HepG2 (cell line): Measurements from ENCODE around the gene PITHD1. TPM values are rescaled to one million over a fixed set of nuclear protein-coding genes. Genes with fewer than 3 reads are reported as not detected.
A peak's percentile ranks its signal among the peaks of the same experiment; 100 is the strongest.

Experiments
- ATAD3A ChIP-seq: sonication (generic); formaldehyde crosslinking; IDR thresholded peaks from 2 replicates; pipeline ENCODE4 v1.4.0; 2020; ENCODE audit warnings: missing genetic modification reagents
- FIP1L1 ChIP-seq: fragments of 200-400 bp; formaldehyde crosslinking; IDR thresholded peaks from 2 replicates; pipeline ENCODE4 v1.6.1; 2018; ENCODE audit warnings: low read depth, mild to moderate bottlenecking, low read length, moderate library complexity, borderline replicate concordance; ENCODE audit not compliant: insufficient read depth
- HNRNPLL ChIP-seq: fragments of 200-400 bp; formaldehyde crosslinking; IDR thresholded peaks from 2 replicates; pipeline ENCODE4 v1.6.1; 2017; ENCODE audit warnings: mild to moderate bottlenecking, low read depth, low read length; ENCODE audit not compliant: poor library complexity, severe bottlenecking
- JARID2 ChIP-seq: sonication (generic); formaldehyde crosslinking; IDR thresholded peaks from 2 replicates; pipeline ENCODE4 v1.8.1; 2023; ENCODE audit warnings: missing genetic modification reagents, inconsistent platforms; ENCODE audit not compliant: insufficient replicate concordance
- NR2F1 ChIP-seq, 2 experiments: fragments of 450-650 bp in 1 of 2; formaldehyde crosslinking in 1 of 2; IDR thresholded peaks; 2 replicates each; pipeline versions ENCODE4 v1.5.0 to v1.6.1; 2016 to 2020; ENCODE audit warnings: mild to moderate bottlenecking in 1 of 2, missing compliant biosample characterization in 1 of 2, missing genetic modification reagents in 1 of 2, moderate library complexity in 1 of 2
- ZNF121 ChIP-seq: sonication (generic); formaldehyde crosslinking; IDR thresholded peaks from 2 replicates; pipeline ENCODE4 v1.5.0; 2020; ENCODE audit warnings: mild to moderate bottlenecking, missing genetic modification reagents
- ZNF552 ChIP-seq: sonication (generic); formaldehyde crosslinking; IDR thresholded peaks from 2 replicates; pipeline ENCODE4 v1.9.0; 2022; ENCODE audit warnings: missing genetic modification reagents, mild to moderate bottlenecking, borderline replicate concordance
- ZNF75D ChIP-seq: sonication (generic); formaldehyde crosslinking; IDR thresholded peaks from 2 replicates; pipeline ENCODE4 v1.8.1; 2023; ENCODE audit warnings: missing genetic modification reagents, mild to moderate bottlenecking, borderline replicate concordance
- polyA plus RNA-seq, 8 experiments: library from polyadenylated mRNA; depleted of rRNA in 3 of 8; stranded (reverse) in 7 of 8; unstranded in 1 of 8; fragments of >200 nt; fragmentation: Illumina TruSeq in 4 of 8; extraction: Trizol in 4 of 8; gene quantifications; 2 replicates each; pipeline versions ENCODE4 v1.2.1 to v1.2.3, GENCODE V29; 2011 to 2016; ENCODE audit warnings: low read depth in 4 of 8, missing spikeins in 1 of 8, mixed read lengths in 1 of 8; ENCODE audit not compliant: insufficient read depth in 1 of 8
- total RNA-seq, 5 experiments: library from RNA; depleted of rRNA; stranded (reverse); fragments of >200 nt; fragmentation: Illumina TruSeq; extraction: Trizol; gene quantifications; 2 replicates each; pipeline ENCODE4 v1.2.3, GENCODE V29; 2016; ENCODE audit warnings: low read depth in 1 of 5
- TF ChIP-seq, protein P1 (sequence below): sonication (generic); formaldehyde crosslinking; IDR thresholded peaks from 2 replicates; pipeline ENCODE4 v1.4.0; 2020; ENCODE audit warnings: mild to moderate bottlenecking, missing genetic modification reagents
- TF ChIP-seq, protein P2 (sequence below): sonication (generic); formaldehyde crosslinking; IDR thresholded peaks from 2 replicates; pipeline ENCODE4 v1.4.0; 2020; ENCODE audit warnings: missing genetic modification reagents
- TF ChIP-seq, protein P3 (sequence below): sonication (generic); formaldehyde crosslinking; IDR thresholded peaks from 2 replicates; pipeline ENCODE4 v1.8.0; 2022; ENCODE audit warnings: mild to moderate bottlenecking, missing genetic modification reagents, moderate library complexity
- TF ChIP-seq, protein P4 (sequence below): sonication (generic); formaldehyde crosslinking; IDR thresholded peaks from 2 replicates; pipeline ENCODE4 v1.8.1; 2023; ENCODE audit warnings: mild to moderate bottlenecking, missing genetic modification reagents

PITHD1 gene
- total and polyA plus RNA-seq, 2 of the 13 experiments (the other 11 are each of a cell fraction or from before 2014, with no cell fraction given), result 28.0 to 37.3 TPM

DNA sequence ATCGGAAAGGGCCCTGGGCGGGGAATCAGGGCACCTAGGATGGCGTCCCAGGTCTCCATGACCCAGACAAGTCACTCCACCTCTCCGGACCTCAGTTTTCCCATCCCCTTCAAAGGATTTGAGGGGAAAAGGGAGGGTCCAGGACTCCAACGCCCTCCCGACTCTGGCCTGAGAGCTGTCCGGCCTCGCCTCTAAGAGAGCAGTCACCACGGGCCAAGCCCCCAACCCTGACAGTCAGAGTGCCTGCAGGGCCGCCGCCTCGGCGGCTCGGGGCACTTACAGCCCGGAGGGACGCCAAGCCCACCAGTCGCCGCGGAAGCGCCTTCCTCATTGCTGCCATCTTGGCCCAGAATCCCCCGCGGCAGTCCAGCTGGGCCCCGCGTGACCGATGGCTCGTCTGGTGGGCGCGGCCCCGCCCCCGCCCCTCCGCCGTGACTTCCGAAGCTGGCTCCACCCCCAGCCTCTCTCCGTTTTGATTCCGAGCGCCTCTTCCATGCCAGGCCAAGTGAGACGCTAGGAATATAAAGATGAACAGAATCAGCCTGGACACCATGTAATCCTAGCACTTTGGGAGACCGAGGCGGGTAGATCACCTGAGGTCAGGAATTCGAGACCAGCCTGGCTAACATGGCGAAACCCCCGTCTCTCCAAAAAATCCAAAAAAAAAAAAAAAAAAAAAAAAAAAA is 47.0 kb downstream of the PITHD1 start, which contains the start of gene HMGCL (continued):
- TF ChIP-seq NR2F1 (CRISPR knock-in tag; IDR thresholded peaks at IDR 0.05) (no peak), JARID2 (peak; percentile 54), HNRNPLL (peak; percentile 38), ZNF121 (CRISPR knock-in tag) (no peak), ZNF75D (CRISPR knock-in tag) (no peak), ZNF552 (CRISPR knock-in tag) (peak; percentile 82; the same call in 1 of the 2 replicates), ATAD3A (CRISPR knock-in tag) (no peak), FIP1L1 (no peak)
- TF ChIP-seq, protein P1, sequence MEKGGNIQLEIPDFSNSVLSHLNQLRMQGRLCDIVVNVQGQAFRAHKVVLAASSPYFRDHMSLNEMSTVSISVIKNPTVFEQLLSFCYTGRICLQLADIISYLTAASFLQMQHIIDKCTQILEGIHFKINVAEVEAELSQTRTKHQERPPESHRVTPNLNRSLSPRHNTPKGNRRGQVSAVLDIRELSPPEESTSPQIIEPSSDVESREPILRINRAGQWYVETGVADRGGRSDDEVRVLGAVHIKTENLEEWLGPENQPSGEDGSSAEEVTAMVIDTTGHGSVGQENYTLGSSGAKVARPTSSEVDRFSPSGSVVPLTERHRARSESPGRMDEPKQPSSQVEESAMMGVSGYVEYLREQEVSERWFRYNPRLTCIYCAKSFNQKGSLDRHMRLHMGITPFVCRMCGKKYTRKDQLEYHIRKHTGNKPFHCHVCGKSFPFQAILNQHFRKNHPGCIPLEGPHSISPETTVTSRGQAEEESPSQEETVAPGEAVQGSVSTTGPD (CRISPR knock-in tag), result no peak
- TF ChIP-seq, protein P2, sequence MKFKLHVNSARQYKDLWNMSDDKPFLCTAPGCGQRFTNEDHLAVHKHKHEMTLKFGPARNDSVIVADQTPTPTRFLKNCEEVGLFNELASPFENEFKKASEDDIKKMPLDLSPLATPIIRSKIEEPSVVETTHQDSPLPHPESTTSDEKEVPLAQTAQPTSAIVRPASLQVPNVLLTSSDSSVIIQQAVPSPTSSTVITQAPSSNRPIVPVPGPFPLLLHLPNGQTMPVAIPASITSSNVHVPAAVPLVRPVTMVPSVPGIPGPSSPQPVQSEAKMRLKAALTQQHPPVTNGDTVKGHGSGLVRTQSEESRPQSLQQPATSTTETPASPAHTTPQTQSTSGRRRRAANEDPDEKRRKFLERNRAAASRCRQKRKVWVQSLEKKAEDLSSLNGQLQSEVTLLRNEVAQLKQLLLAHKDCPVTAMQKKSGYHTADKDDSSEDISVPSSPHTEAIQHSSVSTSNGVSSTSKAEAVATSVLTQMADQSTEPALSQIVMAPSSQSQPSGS, result peak; percentile 31; the same call in 1 of the 2 replicates
- TF ChIP-seq, protein P3, sequence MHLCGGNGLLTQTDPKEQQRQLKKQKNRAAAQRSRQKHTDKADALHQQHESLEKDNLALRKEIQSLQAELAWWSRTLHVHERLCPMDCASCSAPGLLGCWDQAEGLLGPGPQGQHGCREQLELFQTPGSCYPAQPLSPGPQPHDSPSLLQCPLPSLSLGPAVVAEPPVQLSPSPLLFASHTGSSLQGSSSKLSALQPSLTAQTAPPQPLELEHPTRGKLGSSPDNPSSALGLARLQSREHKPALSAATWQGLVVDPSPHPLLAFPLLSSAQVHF (CRISPR knock-in tag), result no peak
- TF ChIP-seq, protein P4, sequence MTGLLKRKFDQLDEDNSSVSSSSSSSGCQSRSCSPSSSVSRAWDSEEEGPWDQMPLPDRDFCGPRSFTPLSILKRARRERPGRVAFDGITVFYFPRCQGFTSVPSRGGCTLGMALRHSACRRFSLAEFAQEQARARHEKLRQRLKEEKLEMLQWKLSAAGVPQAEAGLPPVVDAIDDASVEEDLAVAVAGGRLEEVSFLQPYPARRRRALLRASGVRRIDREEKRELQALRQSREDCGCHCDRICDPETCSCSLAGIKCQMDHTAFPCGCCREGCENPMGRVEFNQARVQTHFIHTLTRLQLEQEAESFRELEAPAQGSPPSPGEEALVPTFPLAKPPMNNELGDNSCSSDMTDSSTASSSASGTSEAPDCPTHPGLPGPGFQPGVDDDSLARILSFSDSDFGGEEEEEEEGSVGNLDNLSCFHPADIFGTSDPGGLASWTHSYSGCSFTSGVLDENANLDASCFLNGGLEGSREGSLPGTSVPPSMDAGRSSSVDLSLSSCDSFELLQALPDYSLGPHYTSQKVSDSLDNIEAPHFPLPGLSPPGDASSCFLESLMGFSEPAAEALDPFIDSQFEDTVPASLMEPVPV (CRISPR knock-in tag), result 0 out of 2 replicates have a peak, but pooled peaks have one; percentile 21
